ENCODE data around the gene AP4B1.
A peak's percentile ranks its signal among the peaks of the same experiment; 100 is the strongest.

Gene AP4B1

DNA sequence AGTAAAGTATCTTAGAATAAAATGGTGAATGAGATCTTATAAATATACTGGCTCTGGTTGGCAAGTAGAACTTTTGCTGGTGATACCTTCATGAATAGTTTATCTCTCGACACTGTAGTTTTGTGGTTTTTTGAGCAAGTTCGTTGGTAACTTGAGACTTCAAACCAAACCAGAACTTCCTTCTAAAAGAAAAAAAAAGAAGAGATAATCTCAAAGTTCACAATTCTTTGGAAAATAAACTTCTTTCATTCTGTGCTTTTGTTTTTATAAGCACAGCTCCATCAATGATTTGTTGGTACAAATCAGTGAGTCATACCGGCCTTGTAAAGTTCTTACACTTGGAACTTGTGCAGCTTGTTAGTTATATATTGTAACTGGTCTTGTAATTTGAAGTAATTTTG is 26.9 kb upstream of the AP4B1 start:
- Histone ChIP-seq H3K27ac (ENCODE audit: low read depth in 2 of 2, low read length in 2 of 2) (peak overlapping the region; percentile 63 to 99), H3K4me1 (ENCODE audit: control insufficient read depth in 2 of 2, insufficient read depth in 2 of 2, low read length in 2 of 2) (peaks cover 25 to 39% of the 10 kb centered on the region in 2 donors), H3K27me3 (ENCODE audit: control insufficient read depth in 2 of 2, insufficient read depth in 2 of 2, low read length in 2 of 2) (no peaks in the 10 kb centered on the region), H3K9me3 (ENCODE audit: control insufficient read depth in 2 of 2, low read length in 2 of 2) (no peaks in the 10 kb centered on the region), H3K4me3 (ENCODE audit: low read length in 2 of 2) (peak overlapping the region; percentile 92 to 96), H3K36me3 (ENCODE audit: control insufficient read depth in 2 of 2, insufficient read depth in 2 of 2, low read length in 2 of 2) (no peaks in the 10 kb centered on the region), H3K9ac (ENCODE audit: low read depth in 1 of 2, low read length in 2 of 2) (peak overlapping the region; percentile 34 to 42)

DNA sequence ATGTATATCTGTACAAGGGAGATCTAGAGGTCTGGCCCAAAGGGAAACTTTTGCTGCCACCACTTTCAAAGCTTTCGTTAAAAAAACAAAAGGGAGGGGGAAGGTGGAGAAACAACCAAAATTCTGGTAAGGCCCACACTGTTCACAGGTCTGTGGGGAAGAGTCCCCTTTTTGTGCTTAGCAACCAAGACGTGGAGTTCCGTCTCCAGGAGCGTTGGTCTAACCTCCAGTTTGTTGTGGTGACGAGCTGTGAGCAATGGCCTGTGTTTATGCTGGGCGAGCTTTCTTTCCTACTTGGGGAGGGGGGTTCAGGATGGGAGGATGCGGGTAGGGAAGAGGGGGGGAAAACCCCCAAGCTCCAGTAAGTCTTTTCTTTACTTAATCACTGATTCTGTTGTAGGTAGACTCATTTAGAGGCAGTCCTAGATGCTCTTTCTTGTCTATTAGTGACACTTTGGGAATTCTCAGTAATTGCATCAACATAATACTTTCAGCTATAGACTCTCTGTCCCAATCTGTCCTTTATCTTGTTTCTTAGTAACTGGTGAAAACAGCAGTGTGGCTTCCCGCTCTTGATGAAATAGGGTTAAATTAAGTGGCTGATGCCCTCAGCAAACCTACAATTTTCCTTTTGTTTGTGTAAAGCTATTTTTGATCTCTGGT is 26.0 kb upstream of the AP4B1 start:
- Histone ChIP-seq H3K27me3 (ENCODE audit: control insufficient read depth in 2 of 2, insufficient read depth in 2 of 2, low read length in 2 of 2) (no peaks in the 10 kb centered on the region), H3K9me3 (ENCODE audit: control insufficient read depth in 2 of 2, low read length in 2 of 2) (no peaks in the 10 kb centered on the region), H3K4me1 (ENCODE audit: control insufficient read depth in 2 of 2, insufficient read depth in 2 of 2, low read length in 2 of 2) (peaks cover 25 to 39% of the 10 kb centered on the region in 2 donors), H3K27ac (ENCODE audit: low read depth in 2 of 2, low read length in 2 of 2) (peak overlapping the region; percentile 97 to 99), H3K9ac (ENCODE audit: low read depth in 1 of 2, low read length in 2 of 2) (peak overlapping the region; percentile 97), H3K4me3 (ENCODE audit: low read length in 2 of 2) (peak overlapping the region; percentile 92 to 96), H3K36me3 (ENCODE audit: control insufficient read depth in 2 of 2, insufficient read depth in 2 of 2, low read length in 2 of 2) (no peaks in the 10 kb centered on the region)

DNA sequence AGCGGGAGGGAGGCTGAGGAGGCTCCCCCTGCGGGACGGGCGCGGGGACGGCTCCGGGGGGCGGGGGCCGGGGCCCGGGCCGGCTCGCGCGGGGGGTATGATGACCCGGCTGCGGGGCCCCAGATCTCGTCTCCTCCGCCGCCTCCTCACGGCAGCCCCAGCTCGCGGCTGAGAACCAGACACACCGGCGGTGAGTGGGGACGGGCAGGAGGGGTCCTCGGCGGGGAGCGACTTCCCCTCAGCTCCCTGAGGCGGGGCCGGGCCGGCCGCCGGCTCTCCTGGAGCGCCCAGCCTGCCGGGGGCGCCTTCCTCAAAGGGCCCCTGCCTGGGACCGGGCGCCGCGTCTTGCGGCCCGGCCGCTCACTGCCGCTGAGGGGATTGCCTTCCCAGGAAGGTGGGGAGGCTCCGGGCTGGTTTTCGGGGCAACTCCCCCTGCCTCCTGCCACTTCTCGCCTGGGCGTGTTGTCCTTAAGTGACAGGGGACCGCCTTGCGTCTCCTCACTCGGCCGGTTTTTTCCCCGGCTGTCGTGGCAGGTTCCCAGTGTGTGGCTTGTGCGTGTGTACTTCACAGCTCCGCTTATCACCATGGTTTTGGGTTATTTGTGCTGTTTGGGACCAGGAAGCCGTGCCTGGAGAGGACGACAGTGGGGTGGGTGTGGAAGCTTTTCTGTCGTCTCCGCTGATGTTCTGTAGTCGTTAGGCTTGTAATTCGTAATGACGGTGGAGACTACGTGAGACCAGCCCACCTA is 25.3 kb upstream of the AP4B1 start:
- Histone ChIP-seq H3K27me3 (ENCODE audit: control insufficient read depth in 2 of 2, insufficient read depth in 2 of 2, low read length in 2 of 2) (no peaks in the 10 kb centered on the region), H3K9ac (ENCODE audit: low read depth in 1 of 2, low read length in 2 of 2) (peak overlapping the region; percentile 97), H3K4me3 (ENCODE audit: low read length in 2 of 2) (peak overlapping the region; percentile 92 to 96), H3K36me3 (ENCODE audit: control insufficient read depth in 2 of 2, insufficient read depth in 2 of 2, low read length in 2 of 2) (no peaks in the 10 kb centered on the region), H3K4me1 (ENCODE audit: control insufficient read depth in 2 of 2, insufficient read depth in 2 of 2, low read length in 2 of 2) (peaks cover 25 to 39% of the 10 kb centered on the region in 2 donors), H3K9me3 (ENCODE audit: control insufficient read depth in 2 of 2, low read length in 2 of 2) (no peaks in the 10 kb centered on the region), H3K27ac (ENCODE audit: low read depth in 2 of 2, low read length in 2 of 2) (peak overlapping the region; percentile 97 to 99)

DNA sequence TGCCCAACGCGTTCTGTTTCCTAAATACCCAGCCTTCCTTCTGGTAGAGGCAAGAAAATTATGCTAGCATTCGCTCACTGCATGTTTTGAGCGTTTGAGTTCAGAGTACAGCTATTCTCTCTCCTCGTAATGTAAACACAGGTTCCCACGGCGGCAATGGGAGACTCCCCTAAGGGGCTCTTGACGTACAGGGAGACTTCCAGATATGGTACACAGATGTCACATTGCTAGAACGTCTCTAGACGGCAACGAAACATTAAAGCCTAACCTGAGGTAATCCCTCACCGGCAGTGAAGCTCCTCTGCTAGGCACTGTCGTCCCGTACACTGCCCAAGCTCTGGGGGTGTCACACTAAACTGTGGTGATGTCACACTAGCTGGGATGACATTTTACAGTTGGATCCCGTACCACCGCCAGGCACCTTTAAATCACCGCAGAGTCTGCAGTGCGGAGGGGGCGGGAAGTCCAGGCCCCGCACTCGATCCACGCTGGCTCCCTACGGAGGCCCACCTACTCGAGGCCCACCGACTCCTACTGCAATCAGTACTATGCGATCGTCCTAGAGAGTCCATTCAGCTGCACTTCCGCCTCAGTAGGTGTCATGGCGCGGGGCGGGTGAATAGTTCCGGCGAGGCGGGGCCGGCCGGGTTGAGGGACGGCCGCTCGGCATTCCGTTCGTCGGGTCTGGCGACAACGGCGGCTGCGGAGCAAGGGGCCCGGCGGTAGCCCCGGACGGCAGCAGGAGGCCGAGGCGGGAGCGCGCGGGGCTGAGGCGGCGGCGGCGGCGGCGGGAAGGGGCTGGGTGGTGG is 24.5 kb upstream of the AP4B1 start, which contains the start of gene HIPK1:
TSS of gene HIPK1 (plus strand) at position 384 of the 809 bp plus-strand sequence.
- Histone ChIP-seq H3K9me3 (ENCODE audit: control insufficient read depth in 2 of 2, low read length in 2 of 2) (no peaks in the 10 kb centered on the region), H3K4me3 (ENCODE audit: low read length in 2 of 2) (peak within 1 kb of the TSS; percentile 92 to 96), H3K27me3 (ENCODE audit: control insufficient read depth in 2 of 2, insufficient read depth in 2 of 2, low read length in 2 of 2) (no peaks in the 10 kb centered on the region), H3K4me1 (ENCODE audit: control insufficient read depth in 2 of 2, insufficient read depth in 2 of 2, low read length in 2 of 2) (peaks cover 25 to 39% of the 10 kb centered on the region in 2 donors), H3K36me3 (ENCODE audit: control insufficient read depth in 2 of 2, insufficient read depth in 2 of 2, low read length in 2 of 2) (no peaks in the 10 kb centered on the region), H3K27ac (ENCODE audit: low read depth in 2 of 2, low read length in 2 of 2) (peak within 1 kb of the TSS; percentile 97 to 99), H3K9ac (ENCODE audit: low read depth in 1 of 2, low read length in 2 of 2) (peak within 1 kb of the TSS; percentile 97)

DNA sequence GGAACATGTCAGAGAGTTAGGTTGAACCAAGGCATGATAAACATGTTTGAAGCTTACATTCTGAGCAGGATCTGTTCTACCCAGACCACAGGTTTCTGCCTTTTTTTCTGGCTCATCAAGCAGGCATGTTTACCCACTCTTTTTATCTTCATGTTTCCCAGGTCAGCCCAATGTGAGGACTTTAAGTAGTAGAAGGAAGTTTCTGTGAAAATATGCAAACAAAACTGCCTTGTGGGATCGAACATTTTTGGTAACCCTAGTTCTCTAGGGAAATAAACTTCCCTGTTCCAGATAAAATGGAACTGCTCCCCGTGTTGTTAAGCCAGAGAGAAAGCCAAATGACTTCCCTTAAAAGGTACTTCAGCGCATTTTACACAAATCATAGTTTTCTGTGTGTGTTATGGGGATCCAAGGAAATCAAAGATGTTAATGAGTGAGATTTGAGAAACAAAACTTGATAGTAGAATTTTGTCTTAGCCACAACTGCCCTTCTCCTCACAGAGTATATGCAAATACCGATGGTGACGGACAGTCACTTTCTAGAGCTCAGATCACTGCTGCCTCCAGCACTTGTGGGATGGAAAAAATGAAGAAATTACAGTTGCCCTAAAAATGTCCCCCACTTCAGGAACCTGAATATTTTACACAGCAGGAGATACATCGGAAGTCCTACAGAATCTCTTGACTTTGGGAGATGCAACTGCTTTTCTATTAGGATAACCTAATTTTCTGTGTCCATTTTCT is 23.8 kb upstream of the AP4B1 start:
- Histone ChIP-seq H3K4me1 (ENCODE audit: control insufficient read depth in 2 of 2, insufficient read depth in 2 of 2, low read length in 2 of 2) (peaks cover 25 to 35% of the 10 kb centered on the region in 2 donors), H3K9me3 (ENCODE audit: control insufficient read depth in 2 of 2, low read length in 2 of 2) (no peaks in the 10 kb centered on the region), H3K27me3 (ENCODE audit: control insufficient read depth in 2 of 2, insufficient read depth in 2 of 2, low read length in 2 of 2) (no peaks in the 10 kb centered on the region), H3K9ac (ENCODE audit: low read depth in 1 of 2, low read length in 2 of 2) (peak overlapping the region; percentile 97), H3K27ac (ENCODE audit: low read depth in 2 of 2, low read length in 2 of 2) (peak overlapping the region; percentile 97 to 99), H3K4me3 (ENCODE audit: low read length in 2 of 2) (peak overlapping the region; percentile 90 to 92), H3K36me3 (ENCODE audit: control insufficient read depth in 2 of 2, insufficient read depth in 2 of 2, low read length in 2 of 2) (no peaks in the 10 kb centered on the region)

DNA sequence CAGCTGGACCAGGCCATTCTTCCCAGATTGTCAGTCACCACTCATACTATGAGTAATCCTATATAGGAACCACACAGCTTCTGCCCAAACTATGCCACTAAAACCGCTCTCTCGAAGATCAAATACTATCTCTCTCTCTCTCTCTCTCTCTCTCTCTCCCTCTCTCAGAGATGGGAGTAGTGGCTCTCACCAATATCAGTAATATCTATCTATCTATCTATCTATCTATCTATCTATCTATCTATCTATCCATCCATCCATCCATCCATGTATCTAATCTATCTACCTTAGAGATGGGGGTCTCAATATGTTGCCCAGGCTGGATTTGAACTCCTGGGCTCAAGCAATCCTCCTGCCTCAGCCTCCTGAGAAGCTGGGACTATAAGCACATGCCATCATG is 19.9 kb upstream of the AP4B1 start:
- Histone ChIP-seq H3K27ac (ENCODE audit: low read depth in 2 of 2, low read length in 2 of 2) (no peak overlapping the region), H3K9ac (ENCODE audit: low read depth in 1 of 2, low read length in 2 of 2) (no peak overlapping the region), H3K4me1 (ENCODE audit: control insufficient read depth in 2 of 2, insufficient read depth in 2 of 2, low read length in 2 of 2) (peaks cover 0 to 8% of the 10 kb centered on the region in 2 donors)

DNA sequence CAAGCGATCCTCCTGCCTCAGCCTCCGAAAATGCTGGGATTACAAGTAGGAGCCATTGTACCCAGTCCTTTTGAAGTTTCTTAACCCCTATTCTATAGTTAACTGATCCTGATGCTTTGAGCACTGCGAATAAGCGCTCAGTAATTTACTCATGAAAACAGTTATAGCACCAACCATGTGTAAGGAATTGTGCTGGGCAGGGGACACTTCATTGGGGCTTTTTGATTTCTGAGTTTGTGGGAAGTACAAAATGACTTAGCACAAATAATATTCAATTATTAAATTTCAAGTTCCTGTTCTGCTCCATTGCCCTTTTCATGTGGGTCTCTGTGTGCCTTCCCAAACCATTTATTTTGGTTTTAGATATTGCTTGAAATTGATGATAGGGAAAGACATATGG is 18.4 kb upstream of the AP4B1 start:
- H3K9me3 ChIP-seq (ENCODE audit: control insufficient read depth in 2 of 2, low read length in 2 of 2): no peaks in the 10 kb centered on the region
- H3K4me1 ChIP-seq (ENCODE audit: control insufficient read depth in 2 of 2, insufficient read depth in 2 of 2, low read length in 2 of 2): peaks cover 0 to under 1% of the 10 kb centered on the region in 2 donors

More for the DNA sequence above, 19.9 kb upstream of the AP4B1 start:
- Histone ChIP-seq H3K27me3 (ENCODE audit: control insufficient read depth in 2 of 2, insufficient read depth in 2 of 2, low read length in 2 of 2) (no peaks in the 10 kb centered on the region), H3K4me3 (ENCODE audit: low read length in 2 of 2) (no peak overlapping the region), H3K36me3 (ENCODE audit: control insufficient read depth in 2 of 2, insufficient read depth in 2 of 2, low read length in 2 of 2) (no peaks in the 10 kb centered on the region), H3K9me3 (ENCODE audit: control insufficient read depth in 2 of 2, low read length in 2 of 2) (no peaks in the 10 kb centered on the region)

DNA sequence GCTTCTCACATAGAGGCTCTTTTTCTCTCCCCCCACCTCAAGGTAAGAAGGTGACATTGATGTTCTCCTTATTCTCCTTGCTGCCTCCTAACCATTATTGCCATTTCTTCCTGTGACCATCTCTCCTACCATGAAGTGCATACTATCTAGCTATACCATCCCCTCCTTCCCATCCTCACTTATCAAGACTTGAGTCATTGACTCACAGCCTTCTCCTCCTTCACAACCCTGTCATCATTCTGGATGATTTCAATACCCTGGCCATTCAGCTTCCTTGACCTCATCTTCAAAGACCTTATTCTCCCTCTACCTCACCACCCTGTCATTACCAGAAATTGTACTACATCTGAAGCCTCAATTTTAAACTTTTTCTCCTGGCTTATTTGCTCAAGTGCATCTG is 13.6 kb upstream of the AP4B1 start:
- Histone ChIP-seq H3K4me1 (ENCODE audit: control insufficient read depth in 2 of 2, insufficient read depth in 2 of 2, low read length in 2 of 2) (no peaks in the 10 kb centered on the region), H3K27ac (ENCODE audit: low read depth in 2 of 2, low read length in 2 of 2) (no peak overlapping the region), H3K4me3 (ENCODE audit: low read length in 2 of 2) (no peak overlapping the region), H3K9ac (ENCODE audit: low read depth in 1 of 2, low read length in 2 of 2) (no peak overlapping the region), H3K36me3 (ENCODE audit: control insufficient read depth in 2 of 2, insufficient read depth in 2 of 2, low read length in 2 of 2) (no peaks in the 10 kb centered on the region), H3K27me3 (ENCODE audit: control insufficient read depth in 2 of 2, insufficient read depth in 2 of 2, low read length in 2 of 2) (no peaks in the 10 kb centered on the region), H3K9me3 (ENCODE audit: control insufficient read depth in 2 of 2, low read length in 2 of 2) (no peaks in the 10 kb centered on the region)

More for the DNA sequence above, 18.4 kb upstream of the AP4B1 start:
- no peak overlapping the region for H3K9ac ChIP-seq (ENCODE audit: low read depth in 1 of 2, low read length in 2 of 2)
- no peaks in the 10 kb centered on the region for H3K36me3 ChIP-seq (ENCODE audit: control insufficient read depth in 2 of 2, insufficient read depth in 2 of 2, low read length in 2 of 2)
- H3K4me3 ChIP-seq (ENCODE audit: low read length in 2 of 2): no peak overlapping the region
- H3K27ac ChIP-seq (ENCODE audit: low read depth in 2 of 2, low read length in 2 of 2): no peak overlapping the region
- no peaks in the 10 kb centered on the region for H3K27me3 ChIP-seq (ENCODE audit: control insufficient read depth in 2 of 2, insufficient read depth in 2 of 2, low read length in 2 of 2)

DNA sequence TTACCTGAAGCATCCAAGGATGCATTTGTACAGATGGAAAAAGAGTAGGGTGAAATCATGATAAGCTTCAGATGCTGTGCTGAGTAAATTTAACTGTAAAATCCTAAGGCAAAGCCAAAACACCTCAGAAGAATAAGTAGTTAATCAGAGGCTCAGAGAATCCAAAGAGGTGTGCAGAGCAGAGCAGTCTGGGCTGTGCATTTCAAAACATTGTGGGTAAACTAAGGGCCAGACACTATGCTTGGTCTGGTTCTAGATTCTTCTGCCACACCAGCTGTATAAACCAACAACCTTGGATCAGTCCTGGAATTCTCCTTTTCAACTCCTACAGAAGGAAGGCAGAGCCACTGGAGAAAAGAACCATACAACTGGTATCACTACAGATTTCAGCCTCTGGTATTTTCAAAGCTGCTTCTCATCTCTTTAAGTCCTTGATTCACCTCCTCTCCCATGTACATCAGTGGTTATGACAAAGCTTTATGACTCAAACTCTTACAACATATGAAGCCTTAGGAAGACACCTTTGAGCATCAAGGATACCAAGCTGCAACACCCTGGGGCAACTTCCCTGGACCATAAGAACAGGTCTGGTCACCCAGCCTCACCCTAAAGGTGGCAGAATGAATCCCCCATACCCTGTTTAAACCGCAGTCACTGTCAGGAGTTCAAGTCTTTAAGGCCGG is 12.9 kb upstream of the AP4B1 start:
- Histone ChIP-seq H3K27me3 (ENCODE audit: control insufficient read depth in 2 of 2, insufficient read depth in 2 of 2, low read length in 2 of 2) (no peaks in the 10 kb centered on the region), H3K4me1 (ENCODE audit: control insufficient read depth in 2 of 2, insufficient read depth in 2 of 2, low read length in 2 of 2) (peaks cover 0 to 4% of the 10 kb centered on the region in 2 donors), H3K9me3 (ENCODE audit: control insufficient read depth in 2 of 2, low read length in 2 of 2) (no peaks in the 10 kb centered on the region), H3K27ac (ENCODE audit: low read depth in 2 of 2, low read length in 2 of 2) (no peak overlapping the region), H3K36me3 (ENCODE audit: control insufficient read depth in 2 of 2, insufficient read depth in 2 of 2, low read length in 2 of 2) (peaks cover 0 to 1% of the 10 kb centered on the region in 2 donors), H3K9ac (ENCODE audit: low read depth in 1 of 2, low read length in 2 of 2) (no peak overlapping the region), H3K4me3 (ENCODE audit: low read length in 2 of 2) (no peak overlapping the region)
